ENCODE measurements around the gene C6orf15.

The C6orf15 gene

DNA sequence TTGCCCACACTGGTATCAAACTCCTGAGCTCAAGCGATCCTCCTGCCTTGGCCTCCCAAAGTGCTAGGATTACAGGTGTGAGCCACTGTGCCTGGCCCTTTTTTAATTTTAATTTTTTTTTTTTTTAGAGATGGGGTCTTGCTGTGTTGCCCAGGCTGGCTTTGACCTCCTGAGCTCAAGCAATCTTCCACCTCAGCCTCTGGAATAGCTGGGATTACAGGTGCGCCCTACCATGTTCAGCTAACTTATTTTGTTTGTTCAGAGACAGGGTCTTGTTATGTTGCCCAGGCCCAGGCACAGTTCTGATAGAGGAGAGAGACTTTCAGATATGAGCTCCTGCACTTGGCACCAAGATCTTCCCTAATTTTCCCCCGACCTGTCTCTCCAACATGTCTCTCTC lies 18.4 kb upstream of the C6orf15 start:
- no peak overlapping the region for H3K4me3 ChIP-seq (replicated peaks; ENCODE audit: insufficient read depth, low read length)
- TF ChIP-seq REST (IDR thresholded peaks at IDR 0.05; ENCODE audit: insufficient replicate concordance, low read depth) (no peak), SPI1 (IDR thresholded peaks at IDR 0.05; ENCODE audit: borderline replicate concordance, low read depth) (no peak), CTCF (IDR thresholded peaks at IDR 0.05; ENCODE audit: insufficient read depth, low read length) (no peak), POLR2AphosphoS5 (IDR thresholded peaks at IDR 0.05; ENCODE audit: low read depth) (no peak), GABPA (IDR thresholded peaks at IDR 0.05; ENCODE audit: low read depth) (no peak)
- H3K27ac ChIP-seq (replicated peaks): no peak overlapping the region
- H3K27me3 ChIP-seq (ENCODE audit: insufficient read depth, poor library complexity, severe bottlenecking): peaks cover 5% of the 10 kb centered on the region
- no peak for DNase-seq (ENCODE audit: low read depth in 1 of 2, low spot score in 1 of 2)

DNA sequence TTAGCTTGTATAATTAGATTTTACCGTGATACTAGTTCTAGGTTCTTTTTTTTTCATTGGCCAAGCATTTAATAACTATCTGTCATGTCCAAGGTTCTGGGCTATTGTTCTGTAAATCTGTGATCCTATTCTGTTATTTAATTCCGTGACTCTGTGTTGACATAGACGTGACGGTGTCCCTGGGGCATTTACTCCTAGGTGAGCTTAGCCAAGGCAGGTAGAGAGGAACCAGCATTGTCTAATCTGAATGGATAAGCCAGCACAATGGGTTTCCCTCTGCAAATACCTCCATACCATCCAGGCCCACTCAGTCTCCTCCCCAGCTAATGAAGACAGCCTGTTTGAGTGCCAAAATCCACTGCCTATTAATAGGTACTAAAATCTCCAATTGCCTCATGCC lies 16.8 kb upstream of the C6orf15 start:
- DNase-seq (ENCODE audit: low read depth in 1 of 2, low spot score in 1 of 2): no peak
- TF ChIP-seq CTCF (IDR thresholded peaks at IDR 0.05; ENCODE audit: insufficient read depth, low read length): no peak
- TF ChIP-seq POLR2AphosphoS5 (IDR thresholded peaks at IDR 0.05; ENCODE audit: low read depth): no peak
- TF ChIP-seq REST (IDR thresholded peaks at IDR 0.05; ENCODE audit: insufficient replicate concordance, low read depth): no peak
- no peak for TF ChIP-seq GABPA (IDR thresholded peaks at IDR 0.05; ENCODE audit: low read depth)
- no peak for TF ChIP-seq SPI1 (IDR thresholded peaks at IDR 0.05; ENCODE audit: borderline replicate concordance, low read depth)

DNA sequence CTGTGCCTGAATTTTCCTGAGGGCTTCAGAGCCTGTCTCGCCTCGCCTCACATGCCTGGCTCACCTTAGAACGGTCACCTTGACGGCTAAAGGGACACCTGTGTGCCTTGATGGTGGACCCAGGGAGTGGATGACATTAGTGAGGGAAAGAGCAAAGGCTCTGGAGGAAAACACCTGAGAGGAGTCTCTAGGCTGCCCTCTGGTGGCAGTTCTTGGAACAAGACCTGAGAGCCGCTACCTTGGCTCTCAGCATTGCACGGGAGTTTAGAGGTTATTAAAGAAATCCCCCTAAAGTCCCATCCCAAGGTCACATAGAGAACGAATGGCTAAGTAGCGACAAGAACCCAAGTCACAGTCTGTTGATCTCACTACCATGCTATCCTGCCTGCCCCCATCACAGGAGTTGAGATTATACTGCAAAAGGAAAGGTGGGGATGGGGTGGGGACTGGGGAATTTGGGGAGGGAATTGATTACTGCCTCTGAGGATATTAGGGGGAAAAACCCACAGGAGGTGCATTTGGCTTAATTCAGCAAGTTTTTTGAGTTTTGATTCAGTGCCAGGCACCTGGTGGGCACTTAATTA lies 15.8 kb upstream of the C6orf15 start:
- Histone ChIP-seq H3K27ac (replicated peaks) (no peak overlapping the region), H3K27me3 (ENCODE audit: insufficient read depth, poor library complexity, severe bottlenecking) (peaks cover 5% of the 10 kb centered on the region), H3K4me3 (replicated peaks; ENCODE audit: insufficient read depth, low read length) (no peak overlapping the region)
- DNase-seq (ENCODE audit: low read depth in 1 of 2, low spot score in 1 of 2): peak; percentile 17 to 40
- TF ChIP-seq POLR2AphosphoS5 (IDR thresholded peaks at IDR 0.05; ENCODE audit: low read depth) (no peak), CTCF (IDR thresholded peaks at IDR 0.05; ENCODE audit: insufficient read depth, low read length) (peak; percentile 84), GABPA (IDR thresholded peaks at IDR 0.05; ENCODE audit: low read depth) (no peak), REST (IDR thresholded peaks at IDR 0.05; ENCODE audit: insufficient replicate concordance, low read depth) (no peak), SPI1 (IDR thresholded peaks at IDR 0.05; ENCODE audit: borderline replicate concordance, low read depth) (no peak)

More for the DNA sequence above, 16.8 kb upstream of the C6orf15 start:
- H3K27me3 ChIP-seq (ENCODE audit: insufficient read depth, poor library complexity, severe bottlenecking): peaks cover 5% of the 10 kb centered on the region
- H3K27ac ChIP-seq (replicated peaks): no peak overlapping the region
- no peak overlapping the region for H3K4me3 ChIP-seq (replicated peaks; ENCODE audit: insufficient read depth, low read length)

All from HL-60 (cell line).